ENCODE results near the gene IL1RAP. TPM values are rescaled to one million over a fixed set of nuclear protein-coding genes. Genes with fewer than 3 reads are reported as not detected.

Gene IL1RAP
- total RNA-seq, 1 experiment from 2014 or later = 62.0 TPM

- Mint-ChIP-seq H3K36me3 (ENCODE audit: insufficient read depth, unreplicated experiment) (peaks cover 10% of the 10 kb centered on the region), H3K27me3 (ENCODE audit: insufficient read depth, unreplicated experiment) (no peaks in the 10 kb centered on the region), H3K27ac (ENCODE audit: low read depth, unreplicated experiment) (no peak overlapping the region), H3K4me1 (ENCODE audit: insufficient read depth, unreplicated experiment) (peaks cover 42% of the 10 kb centered on the region), H3K9me3 (ENCODE audit: unreplicated experiment) (no peaks in the 10 kb centered on the region), H3K4me3 (ENCODE audit: unreplicated experiment) (no peak overlapping the region)
- peak; percentile 69 for DNase-seq (ENCODE audit: unreplicated experiment)
- ChIA-PET CTCF (interaction anchor here (0.6 to 1.1 kb wide), 6 partner anchors 9 to 572 kb away, joined by 3 to 4 read pairs (median 3); no protein-coding TSS in a partner anchor), POLR2A (interaction anchor here (0.7 to 5.4 kb wide), 10 partner anchors 8 to 59 kb away, joined by 3 to 73 read pairs (median 4); partner anchors contain the start of gene IL1RAP)
- no peak for TF ChIP-seq CTCF (IDR thresholded peaks at IDR 0.05; ENCODE audit: unreplicated experiment)
- intact Hi-C loops (cut with micrococcal nuclease) = no loop called here
- BruUV-seq (replicated peaks) = no TSS peak
These were observed 13.2 kb downstream of the IL1RAP start for GRCh38 chr3:190526787-190527762.

DNA sequence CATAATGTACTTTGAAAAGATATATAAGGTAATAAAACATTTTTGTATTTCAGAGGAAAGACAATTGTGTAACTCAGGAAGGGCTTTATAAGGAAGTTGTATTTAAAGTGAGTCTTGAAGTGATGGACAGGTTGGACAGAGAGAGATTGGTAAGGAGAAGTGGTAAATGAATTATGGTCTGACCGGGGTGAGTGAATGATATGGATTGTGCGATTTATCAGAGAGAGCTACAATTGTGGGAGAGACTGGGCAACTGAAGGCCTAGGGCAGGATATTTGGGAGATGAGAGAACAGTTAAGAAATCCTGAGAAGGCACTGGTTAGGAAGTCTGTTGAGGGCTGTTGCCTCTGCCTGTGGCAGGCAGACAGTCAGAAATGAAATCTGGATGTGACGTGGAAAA lies 14.8 kb downstream of the IL1RAP start:
- no TSS peak for BruUV-seq (replicated peaks)
- peaks cover 10% of the 10 kb centered on the region for H3K36me3 Mint-ChIP-seq (ENCODE audit: insufficient read depth, unreplicated experiment)
- ChIA-PET POLR2A (interaction anchor here (0.5 to 5.4 kb wide), 3 partner anchors 7 to 220 kb away, joined by 3 to 73 read pairs (median 3); partner anchors contain the start of gene IL1RAP), CTCF (interaction anchor here (1.6 kb wide), 1 partner anchor 172 kb away, joined by 4 read pairs; no protein-coding TSS in a partner anchor)
- intact Hi-C loops (cut with micrococcal nuclease) = no loop called here
- H3K9me3 Mint-ChIP-seq (ENCODE audit: unreplicated experiment) = no peaks in the 10 kb centered on the region
- no peak for TF ChIP-seq CTCF (IDR thresholded peaks at IDR 0.05; ENCODE audit: unreplicated experiment)
- DNase-seq (ENCODE audit: unreplicated experiment) = no peak
- H3K27me3 Mint-ChIP-seq (ENCODE audit: insufficient read depth, unreplicated experiment) = no peaks in the 10 kb centered on the region
- no peak overlapping the region for H3K4me3 Mint-ChIP-seq (ENCODE audit: unreplicated experiment)
- H3K4me1 Mint-ChIP-seq (ENCODE audit: insufficient read depth, unreplicated experiment) = peaks cover 46% of the 10 kb centered on the region
- no peak overlapping the region for H3K27ac Mint-ChIP-seq (ENCODE audit: low read depth, unreplicated experiment)

DNA sequence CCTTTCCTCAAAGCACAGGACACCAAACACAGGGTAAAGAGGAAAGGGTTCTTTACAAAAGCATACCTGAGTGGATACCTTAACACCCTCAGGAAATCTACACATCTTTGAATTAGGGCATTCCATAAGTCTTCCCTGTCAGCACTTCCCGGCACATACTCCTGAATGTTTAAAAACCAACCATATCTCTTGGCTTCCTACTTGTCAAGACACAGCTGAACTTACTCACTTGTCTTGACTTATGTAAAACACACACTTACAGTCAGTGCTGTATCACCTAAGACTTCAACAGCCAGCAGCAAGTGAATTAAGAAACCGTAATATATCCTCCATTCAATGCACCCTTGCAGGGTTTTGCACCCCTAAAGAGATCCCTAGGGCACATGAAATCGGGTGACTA lies 17.5 kb downstream of the IL1RAP start:
- POLR2A ChIA-PET = interaction anchor here (0.6 to 9.1 kb wide), 5 partner anchors 11 to 150 kb away, joined by 3 to 199 read pairs (median 3); partner anchors contain the start of gene IL1RAP
- H3K4me3 Mint-ChIP-seq (ENCODE audit: unreplicated experiment) = no peak overlapping the region
- H3K9me3 Mint-ChIP-seq (ENCODE audit: unreplicated experiment) = no peaks in the 10 kb centered on the region
- peak overlapping the region; percentile 28 for H3K27ac Mint-ChIP-seq (ENCODE audit: low read depth, unreplicated experiment)
- intact Hi-C loops (cut with micrococcal nuclease) = loop anchor here (5.0 kb wide), 1 partner anchor 166 kb away; no protein-coding TSS in a partner anchor
- H3K4me1 Mint-ChIP-seq (ENCODE audit: insufficient read depth, unreplicated experiment) = peaks cover 60% of the 10 kb centered on the region
- CTCF ChIA-PET = interaction anchor here (0.6 to 0.9 kb wide), 2 partner anchors 137 to 166 kb away, joined by 3 read pairs; no protein-coding TSS in a partner anchor
- no peak for TF ChIP-seq CTCF (IDR thresholded peaks at IDR 0.05; ENCODE audit: unreplicated experiment)
- BruUV-seq (replicated peaks) = no TSS peak
- peaks cover 14% of the 10 kb centered on the region for H3K36me3 Mint-ChIP-seq (ENCODE audit: insufficient read depth, unreplicated experiment)
- no peaks in the 10 kb centered on the region for H3K27me3 Mint-ChIP-seq (ENCODE audit: insufficient read depth, unreplicated experiment)
- DNase-seq (ENCODE audit: unreplicated experiment) = no peak

- H3K4me1 Mint-ChIP-seq (ENCODE audit: insufficient read depth, unreplicated experiment) = peaks cover 57% of the 10 kb centered on the region
- TF ChIP-seq CTCF (IDR thresholded peaks at IDR 0.05; ENCODE audit: unreplicated experiment) = no peak
- intact Hi-C loops (cut with micrococcal nuclease) = loop anchor here (1.0 to 5.0 kb wide), 4 partner anchors 18 to 165 kb away; partner anchors contain the start of gene IL1RAP
- CTCF ChIA-PET = interaction anchor here (0.6 kb wide), 1 partner anchor 148 kb away, joined by 3 read pairs; no protein-coding TSS in a partner anchor
- H3K9me3 Mint-ChIP-seq (ENCODE audit: unreplicated experiment) = no peaks in the 10 kb centered on the region
- peak overlapping the region; percentile 96 for H3K27ac Mint-ChIP-seq (ENCODE audit: low read depth, unreplicated experiment)
- no peaks in the 10 kb centered on the region for H3K27me3 Mint-ChIP-seq (ENCODE audit: insufficient read depth, unreplicated experiment)
- DNase-seq (ENCODE audit: unreplicated experiment) = no peak
- H3K4me3 Mint-ChIP-seq (ENCODE audit: unreplicated experiment) = peak overlapping the region; percentile 69
- POLR2A ChIA-PET = interaction anchor here (0.6 to 9.1 kb wide), 7 partner anchors 12 to 579 kb away, joined by 3 to 199 read pairs (median 7); partner anchors contain the start of gene IL1RAP
- H3K36me3 Mint-ChIP-seq (ENCODE audit: insufficient read depth, unreplicated experiment) = peaks cover 14% of the 10 kb centered on the region
- BruUV-seq (replicated peaks) = no TSS peak
These were observed 18.9 kb downstream of the IL1RAP start for GRCh38 chr3:190532731-190533203.
